ENCODE data around the gene ADCY4. TPM values are rescaled to one million over a fixed set of nuclear protein-coding genes. Genes with fewer than 3 reads are reported as not detected.

The ADCY4 gene
- total and polyA plus RNA-seq, 2 of the 13 experiments (the other 11 are each of a cell fraction or from before 2014, with no cell fraction given), result 0.03 TPM; not detected in 1

- TF ChIP-seq ZBTB20 (CRISPR knock-in tag; IDR thresholded peaks at IDR 0.05; ENCODE audit: borderline replicate concordance, low read depth) (peak; percentile 30; the same call in 1 of the 2 replicates), NFE2L1 (CRISPR knock-in tag; IDR thresholded peaks at IDR 0.05; ENCODE audit: borderline replicate concordance) (peak; percentile 68; the same call in 1 of the 2 replicates), XRCC5 (optimal IDR thresholded peaks at IDR 0.05; ENCODE audit: low read length) (no peak), ZNF766 (CRISPR knock-in tag; IDR thresholded peaks at IDR 0.05; ENCODE audit: borderline replicate concordance) (0 out of 2 replicates have a peak, but pooled peaks have one; percentile 21), ZNF441 (CRISPR knock-in tag; IDR thresholded peaks at IDR 0.05; ENCODE audit: borderline replicate concordance) (0 out of 2 replicates have a peak, but pooled peaks have one; percentile 21), TGIF2 (CRISPR knock-in tag; IDR thresholded peaks at IDR 0.05) (0 out of 2 replicates have a peak, but pooled peaks have one; percentile 23), ETS1 (CRISPR knock-in tag; IDR thresholded peaks at IDR 0.05) (0 out of 2 replicates have a peak, but pooled peaks have one; percentile 24), BCL6 (CRISPR knock-in tag; IDR thresholded peaks at IDR 0.05) (no peak), ZNF142 (CRISPR knock-in tag; IDR thresholded peaks at IDR 0.05) (no peak), ARHGAP35 (CRISPR knock-in tag; IDR thresholded peaks at IDR 0.05; ENCODE audit: borderline replicate concordance) (peak; percentile 60; the same call in 1 of the 2 replicates), SAFB2 (CRISPR knock-in tag; IDR thresholded peaks at IDR 0.05; ENCODE audit: borderline replicate concordance, low read depth) (peak; percentile 41; the same call in 1 of the 2 replicates), ARID3A (IDR thresholded peaks at IDR 0.05; ENCODE audit: low read depth, low read length) (peak; percentile 23; the same call in 1 of the 2 replicates), ZNF713 (CRISPR knock-in tag; IDR thresholded peaks at IDR 0.05) (0 out of 2 replicates have a peak, but pooled peaks have one; percentile 16), ZNF205 (CRISPR knock-in tag; IDR thresholded peaks at IDR 0.05) (peak; percentile 24; the same call in 1 of the 2 replicates), ZNF232 (CRISPR knock-in tag; IDR thresholded peaks at IDR 0.05; ENCODE audit: borderline replicate concordance) (peak; percentile 14; the same call in 1 of the 2 replicates), ZNF547 (CRISPR knock-in tag; IDR thresholded peaks at IDR 0.05) (peak; percentile 21; the same call in 1 of the 2 replicates), ZNF800 (CRISPR knock-in tag; IDR thresholded peaks at IDR 0.05) (0 out of 2 replicates have a peak, but pooled peaks have one; percentile 12), MXD3 (CRISPR knock-in tag; IDR thresholded peaks at IDR 0.05) (peak; percentile 16; the same call in 1 of the 2 replicates)
Measured at GRCh38 chr14:24307156-24307574, 27.7 kb downstream of the ADCY4 start (continued).

Measured in HepG2 (cell line).